ENCODE results near the gene MRPS2.
A peak's percentile ranks its signal among the peaks of the same experiment; 100 is the strongest.
"Not testable (repeated sequence)": the region's sequence is repeated elsewhere in the genome, so short reads cannot be mapped to it uniquely, and the experiment has no call there.

The MRPS2 gene

GRCh38 chr9:135500525-135501260 lies at the start of gene MRPS2:
Gene MRPS2 (plus strand): TSS chr9:135500682. CDS start chr9:135500711, 29 bp downstream.
- peak; percentile 68 to 82 for DNase-seq (ENCODE audit: low read depth in 2 of 2)

DNA sequence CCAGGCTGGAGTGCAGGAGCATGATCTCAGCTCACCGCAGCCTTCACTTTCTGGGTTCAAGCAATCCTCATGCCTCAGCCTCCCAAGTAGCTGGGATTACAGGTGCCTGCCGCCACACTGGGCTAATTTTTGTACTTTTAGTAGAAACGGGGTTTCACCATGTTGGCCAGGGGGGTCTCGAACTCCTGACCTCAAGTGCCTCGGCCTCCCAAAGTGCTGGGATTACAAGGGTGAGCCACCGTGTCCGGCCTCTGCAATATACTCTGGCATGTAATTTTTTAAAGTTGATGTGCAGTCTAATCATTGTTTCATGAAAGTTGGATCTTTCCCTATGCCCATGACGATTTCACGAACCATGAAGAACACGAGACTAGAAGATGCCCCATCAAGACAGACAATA lies 49.5 kb upstream of the MRPS2 start:
- DNase-seq (ENCODE audit: low read depth in 2 of 2), result no peak

DNA sequence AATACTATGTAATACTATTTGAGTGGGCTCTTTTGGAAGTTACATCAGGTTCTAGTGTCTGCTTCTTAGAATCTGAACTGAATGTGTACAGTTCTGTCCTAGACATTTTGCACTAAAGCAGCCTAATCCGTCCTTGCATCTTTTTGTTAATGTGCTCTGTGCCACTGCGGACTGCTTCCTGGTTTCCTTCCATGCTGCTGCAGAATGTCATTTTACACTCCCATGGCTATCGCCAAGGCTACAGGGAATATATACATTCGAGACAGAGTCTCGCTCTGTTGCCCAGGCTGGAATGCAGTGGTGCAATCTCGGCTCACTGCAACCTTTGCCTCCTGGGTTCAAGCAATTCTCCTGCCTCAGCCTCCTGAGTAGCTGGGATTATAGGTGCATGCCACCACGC lies 48.6 kb upstream of the MRPS2 start:
- not testable (repeated sequence) for DNase-seq (ENCODE audit: low read depth in 2 of 2)

GRCh38 chr9:135454737-135455136 lies 45.7 kb upstream of the MRPS2 start:
- DNase-seq (ENCODE audit: low read depth in 2 of 2), result no peak

DNA sequence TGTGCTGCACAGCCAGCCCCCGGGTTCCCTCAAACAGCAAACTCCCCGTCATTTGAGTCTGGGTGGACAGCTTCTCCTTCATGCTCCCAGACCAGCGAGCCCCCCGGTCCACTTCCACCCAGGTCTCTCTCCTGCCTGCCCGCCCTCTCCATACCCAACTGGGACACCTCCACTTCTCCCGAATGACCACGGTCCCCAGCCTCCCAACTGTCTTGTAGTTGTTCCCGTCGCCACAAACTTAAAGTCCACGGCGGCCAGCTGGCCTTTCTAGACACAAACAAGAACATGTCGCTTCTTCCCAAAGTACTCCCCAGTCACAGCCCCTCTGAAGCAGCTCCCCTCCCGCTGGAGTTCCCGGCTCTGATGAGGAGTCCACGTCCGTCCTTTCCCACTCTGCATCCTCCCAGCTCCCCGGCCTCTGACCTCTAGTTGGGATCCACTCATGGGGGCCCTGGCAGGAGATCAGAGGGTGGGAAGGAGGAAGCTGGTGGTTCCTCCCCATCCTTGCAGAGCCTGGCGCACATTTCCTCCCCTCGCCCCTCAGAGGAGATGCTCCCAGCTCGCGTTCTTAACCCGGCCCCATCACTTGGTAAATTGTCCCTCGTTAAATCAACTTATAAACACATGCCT lies 45.0 kb upstream of the MRPS2 start:
- DNase-seq (ENCODE audit: low read depth in 2 of 2), result no peak

DNA sequence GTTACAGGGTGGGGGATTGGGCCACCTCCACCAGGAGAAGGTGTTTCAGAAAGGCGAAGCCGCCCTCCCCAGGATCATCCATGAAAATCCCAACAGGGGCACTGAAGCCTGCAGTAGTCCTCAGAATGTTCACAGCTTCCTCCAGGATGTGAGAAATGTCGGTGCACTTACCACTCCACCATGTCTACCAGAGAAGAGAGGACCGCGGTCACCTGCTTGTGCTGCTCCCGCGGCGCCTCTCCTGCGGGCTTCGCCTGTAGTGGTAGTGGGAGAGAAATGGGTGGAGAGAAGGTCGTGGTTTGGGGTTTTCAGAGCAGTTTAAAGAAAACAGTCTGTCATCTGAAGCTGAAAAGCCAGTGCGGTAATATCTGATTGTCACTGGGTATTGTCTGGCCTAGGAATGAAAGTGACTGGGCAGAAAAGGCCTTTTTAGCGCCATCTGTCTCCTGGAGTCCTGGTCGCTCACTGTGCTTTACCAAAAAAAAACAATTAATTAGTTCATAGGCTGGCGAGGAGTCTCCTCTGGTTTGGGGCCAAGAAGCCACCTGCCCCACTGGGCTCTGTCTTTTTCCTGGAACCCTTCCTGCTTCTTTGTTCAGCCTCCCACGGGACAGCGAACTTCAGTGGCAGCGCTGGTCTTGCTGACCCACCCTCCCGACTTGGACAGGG lies 43.9 kb upstream of the MRPS2 start:
- DNase-seq (ENCODE audit: low read depth in 2 of 2), result no peak

GRCh38 chr9:135458478-135458877 lies 42.0 kb upstream of the MRPS2 start:
- DNase-seq (ENCODE audit: low read depth in 2 of 2), result not testable (repeated sequence)

DNA sequence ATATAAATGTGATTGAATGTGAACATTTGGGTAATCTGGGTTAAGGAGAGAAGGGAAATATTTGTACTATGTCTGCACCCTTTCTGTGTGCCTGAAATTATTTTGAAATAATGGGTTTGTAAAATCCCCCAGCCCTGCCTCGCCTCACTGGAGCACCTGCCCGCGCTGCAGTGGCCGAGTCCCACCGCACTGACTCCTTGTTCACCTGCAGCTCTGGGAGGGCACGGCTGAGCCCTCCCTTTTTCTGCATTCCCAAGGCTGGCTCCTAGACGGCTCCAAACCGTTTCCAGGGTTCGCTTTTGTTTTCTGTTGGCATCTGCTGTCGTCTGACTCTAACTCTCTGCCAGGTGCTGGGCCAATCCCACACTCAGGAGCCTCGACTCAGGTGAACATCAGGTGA lies 38.5 kb upstream of the MRPS2 start:
- no peak for DNase-seq (ENCODE audit: low read depth in 2 of 2)

DNA sequence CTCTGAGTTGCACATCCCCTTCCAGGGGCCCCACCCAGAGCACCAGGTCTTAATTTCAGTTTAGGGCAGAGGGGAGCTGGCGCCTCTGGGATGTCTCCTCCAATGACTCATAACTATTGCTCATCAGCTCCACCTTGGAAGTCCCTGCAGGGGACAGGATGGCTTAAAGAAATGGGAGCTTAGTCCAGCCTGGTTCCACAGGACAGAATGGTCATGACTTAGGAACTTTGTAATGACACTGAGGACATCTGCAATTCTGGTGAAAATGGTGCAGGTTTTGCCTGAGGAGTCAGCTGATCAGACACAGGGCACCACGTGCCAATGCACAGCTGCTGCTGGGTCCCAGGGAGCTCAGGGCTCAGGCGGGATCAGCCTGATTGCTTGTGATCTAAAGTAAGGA lies 37.3 kb upstream of the MRPS2 start:
- no peak for DNase-seq (ENCODE audit: low read depth in 2 of 2)

DNA sequence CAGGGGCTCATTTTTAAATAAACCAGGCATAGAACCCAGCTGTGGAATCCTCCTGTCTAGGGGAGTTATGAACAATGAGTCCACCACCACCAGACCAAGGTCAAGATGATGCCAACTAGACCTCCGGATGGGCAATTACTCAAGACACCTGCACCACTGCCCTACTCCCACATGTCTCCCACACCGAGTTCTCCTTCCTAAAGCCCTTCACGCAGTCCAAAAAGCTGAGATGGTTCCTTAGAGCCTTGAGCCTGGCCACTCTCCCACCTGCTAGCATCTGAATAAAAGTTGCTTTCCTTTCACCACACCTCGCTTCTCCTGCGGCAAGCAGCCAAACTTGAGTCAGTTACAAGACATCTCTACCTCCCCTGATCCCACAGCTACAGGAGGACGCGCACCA lies 36.3 kb upstream of the MRPS2 start:
- DNase-seq (ENCODE audit: low read depth in 2 of 2), result no peak

DNA sequence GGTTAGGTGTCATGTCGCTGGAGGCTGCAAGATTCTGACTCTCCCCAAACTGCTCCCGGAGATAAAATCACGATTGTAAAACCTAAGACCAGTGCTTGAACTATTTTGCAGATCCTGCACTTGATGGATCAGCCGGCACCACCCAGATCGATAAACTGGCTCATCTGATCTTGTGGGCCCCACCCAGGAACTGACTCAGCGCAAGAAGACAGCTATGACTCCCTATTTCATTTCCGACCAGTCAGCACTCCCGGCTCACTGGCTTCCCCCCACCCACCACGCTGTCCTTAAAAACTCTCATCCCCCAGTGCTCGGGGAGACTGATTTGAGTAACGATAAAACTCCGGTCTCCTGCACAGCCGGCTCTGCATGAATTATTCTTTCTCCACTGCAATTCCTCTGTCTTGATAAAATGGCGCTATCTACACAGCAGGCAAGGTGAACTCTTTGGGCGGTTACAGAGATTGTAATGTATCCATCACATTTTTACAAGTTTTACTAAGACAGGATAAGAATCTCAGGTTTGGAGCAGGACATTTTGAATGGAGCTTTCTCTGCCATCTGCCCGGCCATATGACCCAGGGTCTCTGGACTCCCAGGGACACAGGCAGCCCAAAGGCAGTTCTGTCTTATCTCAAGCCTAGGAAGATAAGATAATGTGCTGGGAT lies 31.5 kb upstream of the MRPS2 start:
- DNase-seq (ENCODE audit: low read depth in 2 of 2), result peak; percentile 28 to 32

GRCh38 chr9:135471791-135472640 lies 28.5 kb upstream of the MRPS2 start:
- no peak for DNase-seq (ENCODE audit: low read depth in 2 of 2)

GRCh38 chr9:135473972-135474543 lies 26.4 kb upstream of the MRPS2 start:
- no peak for DNase-seq (ENCODE audit: low read depth in 2 of 2)

DNA sequence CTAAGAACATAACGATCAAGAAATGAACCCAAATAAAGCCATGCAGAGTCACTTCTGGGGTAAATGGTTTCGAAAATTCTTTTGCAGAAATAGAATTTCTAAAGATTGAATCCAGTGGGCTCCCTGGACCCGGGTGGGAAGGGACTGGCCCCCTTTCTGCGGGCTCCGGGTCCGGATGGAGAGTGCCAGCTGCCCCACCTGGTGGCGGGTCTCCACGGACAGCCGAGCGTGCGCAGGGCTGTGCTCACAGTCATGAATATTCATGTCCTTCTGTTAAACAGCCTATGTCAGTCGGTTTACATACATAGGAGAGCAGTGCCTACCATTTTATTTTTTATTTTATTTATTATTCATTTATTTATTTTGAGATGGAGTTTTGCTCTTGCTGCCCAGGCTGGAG lies 25.6 kb upstream of the MRPS2 start:
- no peak for DNase-seq (ENCODE audit: low read depth in 2 of 2)

DNA sequence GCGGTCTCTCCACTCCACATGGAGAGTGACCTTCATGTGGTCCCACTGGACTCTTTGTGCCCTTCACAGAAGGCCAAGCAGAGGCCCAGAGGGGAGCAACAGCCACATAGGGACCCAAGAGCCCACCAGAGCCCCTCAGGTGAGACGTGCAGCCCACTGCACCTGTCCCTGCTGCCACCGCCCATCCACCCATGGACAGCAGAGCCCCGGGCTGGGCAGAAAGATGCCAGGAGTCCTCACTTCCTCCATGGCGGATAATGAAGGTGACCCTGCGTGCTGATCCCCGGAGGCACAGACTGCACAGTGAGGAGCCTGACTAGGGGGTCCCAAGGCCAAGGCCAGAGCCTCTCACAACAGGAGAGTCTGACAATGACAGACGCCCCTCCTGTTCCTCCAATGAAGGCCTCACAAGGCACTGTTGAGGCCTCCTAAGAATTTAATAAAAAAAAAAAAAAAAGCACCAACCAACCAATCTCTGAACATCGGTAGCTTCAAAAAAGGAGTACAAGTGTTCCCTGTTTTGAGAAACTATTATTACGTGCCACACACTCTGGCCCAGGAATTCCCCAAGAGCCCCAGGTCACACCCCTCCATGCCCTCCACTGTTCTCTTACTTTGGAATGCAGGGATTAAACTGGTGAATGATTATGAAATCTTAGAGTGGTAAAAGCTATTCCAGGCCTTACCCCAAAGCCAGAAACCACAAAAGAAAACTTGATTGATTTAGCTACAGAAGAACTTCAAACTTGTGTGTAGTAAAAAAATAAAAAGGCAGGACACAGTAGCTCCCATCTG lies 23.7 kb upstream of the MRPS2 start:
- no peak for DNase-seq (ENCODE audit: low read depth in 2 of 2)

- no peak for DNase-seq (ENCODE audit: low read depth in 2 of 2)
Measured at GRCh38 chr9:135478191-135478590, 22.3 kb upstream of the MRPS2 start.

GRCh38 chr9:135478829-135479468 lies 21.5 kb upstream of the MRPS2 start:
- DNase-seq (ENCODE audit: low read depth in 2 of 2), result no peak

DNA sequence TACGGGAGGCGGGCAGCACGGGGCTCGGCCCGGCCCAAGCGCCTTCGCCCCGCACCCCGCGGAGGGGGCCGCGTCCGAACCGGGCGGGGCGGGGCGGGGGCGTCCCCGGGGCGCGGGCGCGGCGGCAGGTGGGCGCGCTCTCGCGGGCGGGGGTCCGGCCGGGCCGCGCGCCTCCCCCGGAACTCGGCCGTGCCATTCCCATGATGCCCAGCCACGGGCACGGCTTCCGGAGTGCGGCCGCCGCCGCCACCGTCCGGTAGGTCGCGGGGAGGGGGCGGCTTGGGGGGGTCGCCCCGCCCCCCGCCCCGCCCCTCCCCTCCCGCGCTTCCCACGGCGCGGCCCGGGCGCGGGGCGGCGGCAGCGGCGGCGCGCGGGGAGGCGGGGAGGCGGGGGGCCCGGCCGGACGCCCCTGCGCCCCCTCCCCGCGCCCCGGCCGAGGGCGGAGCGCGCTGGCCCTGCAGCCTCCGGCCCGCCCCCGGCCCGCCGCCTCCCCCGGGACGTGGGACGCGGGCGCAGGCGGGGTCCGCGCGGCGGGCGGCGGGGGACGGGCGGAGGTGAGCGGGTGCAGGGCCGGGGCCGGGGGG lies 20.9 kb upstream of the MRPS2 start, which contains the start of gene PPP1R26:
TSS of gene PPP1R26 (plus strand) at position 314 of the 584 bp plus-strand sequence. CDS start 4,729 bp downstream, outside the sequence.
- DNase-seq (ENCODE audit: low read depth in 2 of 2), result no peak
